AG08395 (cell line): ENCODE measurements around the gene OLFM1.

Source experiments
- DNase-seq: peaks from one replicate; pipeline ENCODE4 v3.0.0; 2012; ENCODE audit warnings: mixed read lengths, low spot score

The OLFM1 gene

DNA sequence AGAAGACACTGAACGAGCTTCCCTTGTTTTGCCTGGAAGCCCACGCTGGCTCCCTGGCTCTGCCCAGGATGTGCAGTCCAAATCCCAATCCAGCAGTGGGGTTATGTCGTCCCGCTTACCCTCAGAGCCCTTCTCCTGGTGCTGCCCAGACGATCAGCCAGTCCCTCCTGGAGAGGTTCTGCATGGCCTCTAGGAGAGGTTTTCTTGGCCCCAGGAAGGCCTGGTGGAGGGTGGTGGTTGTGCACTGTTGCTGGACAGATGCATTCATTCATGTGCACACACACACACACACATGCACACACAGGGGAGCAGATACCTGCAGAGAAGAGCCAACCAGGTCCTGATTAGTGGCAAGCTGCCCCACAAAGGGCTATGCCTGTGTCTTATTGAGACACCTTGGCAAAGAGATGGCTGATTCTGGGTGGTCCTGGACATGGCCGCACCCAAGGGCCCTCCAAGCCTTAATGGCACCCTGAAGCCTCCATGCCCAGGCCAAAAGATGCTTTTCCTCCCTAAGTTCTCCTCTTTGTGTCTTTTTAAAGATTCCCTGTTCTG, 10.5 kb upstream of the OLFM1 start:
- DNase-seq = no peak

DNA sequence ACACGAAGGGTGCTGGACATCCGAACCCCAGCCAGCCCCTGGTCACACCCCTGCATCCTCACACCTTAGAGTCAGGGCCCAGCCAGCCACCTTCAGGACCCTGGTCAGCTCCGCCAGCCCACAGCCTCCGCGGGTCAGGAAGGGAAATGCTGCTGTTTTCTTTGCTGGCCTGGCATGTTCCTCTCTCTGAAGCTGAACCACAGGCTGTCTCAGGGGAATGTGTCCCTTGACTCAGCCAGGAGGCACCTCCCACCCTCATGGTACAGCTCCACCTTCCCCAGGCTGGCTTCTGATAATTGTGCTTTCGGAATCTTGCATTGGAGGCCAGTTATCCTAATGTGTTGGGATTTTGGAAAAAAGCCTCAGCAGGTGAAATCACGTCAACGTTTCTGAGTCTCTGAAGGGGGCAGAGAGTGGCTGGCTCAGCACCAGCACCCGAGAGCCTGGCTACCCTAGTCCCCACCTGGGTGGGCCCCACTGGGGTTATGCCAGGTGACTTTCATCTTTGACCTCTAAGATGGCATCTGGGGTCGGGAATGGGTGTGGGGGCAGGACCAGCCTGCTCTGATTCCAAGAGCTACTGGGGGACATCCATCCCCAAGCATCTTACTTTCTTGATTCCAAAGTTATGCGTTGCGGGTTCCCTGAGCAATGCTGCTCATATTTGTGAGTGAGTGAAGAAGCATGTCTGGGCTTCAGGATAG, 9.8 kb upstream of the OLFM1 start:
- peak; percentile 53 for DNase-seq

DNA sequence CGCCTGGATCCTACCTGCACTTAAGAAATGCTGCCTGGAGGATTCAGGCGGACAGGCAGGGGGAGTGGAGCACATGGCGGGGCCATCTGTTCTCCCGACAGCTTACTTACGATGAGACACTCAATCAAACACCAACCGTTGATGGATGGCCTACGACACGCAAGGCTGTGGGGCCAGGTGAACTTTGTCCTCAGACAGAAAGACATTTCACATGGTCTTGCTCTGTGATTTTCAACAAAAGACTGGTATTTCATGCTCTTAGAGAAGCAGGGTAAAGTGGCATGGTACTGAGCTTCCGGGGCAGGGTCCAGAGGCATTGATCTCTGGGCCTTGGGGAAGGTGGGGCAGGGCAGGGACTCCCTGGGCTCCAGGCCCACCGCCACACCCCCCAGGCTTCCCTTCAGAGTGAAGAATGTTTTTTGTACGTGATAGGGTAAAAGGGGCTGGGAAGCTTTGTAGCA, 9.1 kb upstream of the OLFM1 start:
- no peak for DNase-seq

DNA sequence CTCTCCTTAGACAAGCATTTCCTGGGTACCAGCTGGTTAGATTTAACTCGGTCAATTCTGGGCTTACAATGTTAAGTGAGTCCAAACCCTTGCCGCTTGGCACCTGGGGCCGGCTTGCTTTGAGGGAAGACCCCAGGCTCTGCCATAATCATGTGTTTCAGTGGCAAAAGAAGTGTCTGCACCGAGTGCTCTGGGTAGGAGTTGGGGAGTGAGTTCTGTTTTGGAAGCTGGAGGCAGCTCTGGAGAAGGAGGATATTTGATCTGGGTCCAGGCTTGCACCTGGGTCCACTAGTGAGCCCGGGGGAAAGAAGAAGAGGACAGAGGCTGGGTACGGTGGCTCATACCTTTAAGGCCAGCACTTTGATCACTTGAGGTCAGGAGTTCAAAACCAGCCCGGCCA, 8.4 kb upstream of the OLFM1 start:
- DNase-seq = no peak

DNA sequence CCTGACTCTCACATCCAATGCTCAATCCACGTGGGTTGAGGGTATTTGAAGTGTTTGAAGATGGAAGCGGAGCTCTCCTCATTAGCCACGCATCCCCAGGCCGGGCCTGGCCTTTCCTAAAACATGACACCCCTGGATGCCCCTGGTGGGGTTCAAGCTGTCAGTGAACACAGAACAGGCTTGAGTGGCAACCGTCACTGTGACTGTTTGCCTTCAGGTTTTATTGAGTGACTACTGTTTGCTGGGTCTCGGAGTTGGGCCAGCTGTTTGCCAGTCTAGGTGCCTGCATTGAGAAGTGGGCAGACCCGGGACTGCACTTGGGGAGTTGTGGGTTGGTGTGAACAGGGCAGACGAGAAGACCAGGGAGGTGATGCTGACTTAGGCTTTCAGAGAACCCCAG, 7.8 kb upstream of the OLFM1 start:
- no peak for DNase-seq

DNA sequence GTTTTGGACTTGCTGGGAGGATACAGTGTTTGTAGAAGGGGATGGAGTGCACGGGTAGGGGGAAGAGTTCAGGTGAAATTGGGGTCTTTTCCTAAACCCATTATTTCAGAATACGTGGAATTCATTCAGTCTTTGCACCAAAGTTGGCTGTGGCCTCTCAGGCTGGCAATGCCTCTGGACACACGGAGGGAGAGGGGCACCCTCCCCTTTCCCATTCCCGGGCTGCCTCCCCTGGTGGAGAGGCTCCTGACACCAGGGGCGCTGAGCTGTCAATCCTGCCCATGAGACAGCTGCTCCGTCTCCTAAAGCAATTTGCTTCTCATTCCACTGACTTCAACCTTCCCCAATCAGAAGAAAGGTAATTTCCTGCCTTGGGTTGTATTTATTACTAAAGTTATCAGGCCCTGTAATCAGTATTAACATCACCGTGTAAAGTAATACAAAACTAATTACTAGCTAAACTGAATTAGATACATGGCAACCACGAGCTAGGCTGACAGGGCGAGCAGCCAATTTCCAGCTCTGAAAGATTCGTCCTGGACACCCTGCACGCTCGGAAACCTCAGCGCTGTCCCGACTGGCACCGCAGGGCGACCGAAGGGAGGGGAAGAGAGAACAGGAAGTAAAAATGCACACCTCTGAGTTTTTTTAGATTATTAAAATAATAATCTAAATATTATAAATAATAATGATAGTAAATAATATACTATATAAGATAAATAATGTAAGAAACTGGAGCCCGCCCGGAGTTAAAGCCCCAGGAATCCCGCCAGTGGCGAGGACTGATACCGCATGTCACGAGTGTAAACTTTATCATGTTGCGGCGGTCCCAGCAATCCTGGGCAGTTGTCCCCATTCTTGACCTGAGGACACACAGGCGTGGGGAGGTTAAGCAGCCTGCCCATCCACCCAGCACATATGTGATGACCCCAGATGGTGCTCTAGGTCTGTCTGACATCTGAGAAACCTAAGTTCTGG, 6.9 kb upstream of the OLFM1 start:
- no peak for DNase-seq

DNA sequence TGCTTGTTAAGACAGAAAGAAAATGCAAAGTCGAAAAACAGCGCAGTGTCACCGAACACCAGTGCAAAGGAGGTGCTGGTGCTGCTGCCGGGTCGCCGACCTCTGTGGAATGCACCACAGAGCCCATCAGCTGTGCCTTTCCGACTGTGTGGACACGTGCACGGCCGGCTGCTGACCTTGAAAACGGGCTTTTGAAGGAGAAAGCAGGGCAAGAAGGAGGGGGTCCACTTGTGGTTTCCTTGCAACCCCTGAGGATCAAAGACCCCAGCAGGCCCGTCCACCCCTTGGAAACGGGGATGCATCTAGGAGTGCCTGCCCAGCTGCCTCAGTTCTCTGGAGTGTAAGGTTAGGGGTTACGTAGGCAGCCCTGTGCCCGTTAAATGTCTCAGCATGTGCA, 6.2 kb upstream of the OLFM1 start:
- no peak for DNase-seq

DNA sequence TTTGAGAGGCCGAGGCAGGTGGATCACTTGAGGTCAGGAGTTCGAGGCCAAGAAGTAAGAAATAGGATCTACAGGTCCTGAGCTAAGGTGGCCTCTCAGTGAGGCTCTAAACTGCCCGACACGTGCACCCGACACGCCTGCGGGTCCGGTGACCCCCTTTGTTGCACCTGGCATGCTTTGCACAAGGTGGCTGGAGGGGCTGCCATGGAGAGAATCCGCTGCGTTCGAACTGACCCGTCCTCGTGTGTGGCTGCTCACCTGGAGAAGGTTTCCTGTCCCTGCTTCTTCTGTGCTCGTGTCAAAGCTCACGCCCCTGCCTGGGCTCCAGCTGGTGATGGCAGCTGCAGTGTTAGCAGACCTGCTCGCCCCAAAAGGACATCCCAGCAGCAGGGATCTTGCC, 5.7 kb upstream of the OLFM1 start:
- no peak for DNase-seq

DNA sequence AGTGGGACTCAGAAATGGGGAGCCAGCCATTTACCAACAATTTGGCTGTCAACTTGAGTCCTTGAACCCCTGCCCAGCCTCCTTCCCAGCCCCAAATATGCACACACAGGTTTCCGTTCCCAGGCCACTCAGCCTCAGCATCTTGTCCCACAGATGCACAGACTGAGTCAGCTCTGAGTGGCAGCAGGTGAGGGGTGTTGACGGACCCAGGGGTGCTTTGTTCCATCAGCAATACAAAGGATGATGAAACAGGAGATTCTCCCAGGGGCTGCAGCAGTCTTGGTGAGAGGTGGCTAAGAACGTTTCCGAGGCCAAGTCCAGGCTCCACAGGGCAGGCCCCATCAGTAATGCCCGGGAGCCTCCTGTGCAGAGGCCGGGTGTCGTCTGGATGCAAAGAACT, 4.9 kb upstream of the OLFM1 start:
- DNase-seq = no peak

DNA sequence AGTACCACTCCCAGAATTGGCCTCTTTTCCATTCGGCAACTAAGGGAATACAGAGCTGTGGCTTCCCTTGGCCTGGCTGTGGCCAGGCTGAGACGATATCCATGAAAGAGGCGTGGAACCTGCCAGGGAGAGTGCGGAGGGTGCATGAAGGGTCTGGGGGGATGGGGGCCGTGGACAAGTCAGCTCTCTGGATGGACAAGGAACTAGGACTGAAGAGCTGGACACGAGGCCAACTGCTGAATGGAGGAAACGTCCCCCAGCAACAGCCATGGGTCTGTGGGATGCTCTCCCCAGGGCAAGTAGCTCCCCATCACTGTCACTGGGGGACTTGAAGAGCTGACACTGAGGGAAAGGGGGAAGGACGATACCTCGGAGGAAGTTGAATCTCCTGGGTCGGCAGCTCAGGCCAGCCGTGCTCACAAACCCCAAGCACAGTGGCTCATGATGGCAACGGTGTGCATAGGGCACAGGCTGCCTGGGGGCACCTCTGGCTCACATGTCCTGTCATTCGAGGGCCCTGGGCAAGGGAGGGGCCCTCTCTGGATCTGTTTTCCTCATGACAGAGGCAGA, 4.1 kb upstream of the OLFM1 start:
- no peak for DNase-seq

DNA sequence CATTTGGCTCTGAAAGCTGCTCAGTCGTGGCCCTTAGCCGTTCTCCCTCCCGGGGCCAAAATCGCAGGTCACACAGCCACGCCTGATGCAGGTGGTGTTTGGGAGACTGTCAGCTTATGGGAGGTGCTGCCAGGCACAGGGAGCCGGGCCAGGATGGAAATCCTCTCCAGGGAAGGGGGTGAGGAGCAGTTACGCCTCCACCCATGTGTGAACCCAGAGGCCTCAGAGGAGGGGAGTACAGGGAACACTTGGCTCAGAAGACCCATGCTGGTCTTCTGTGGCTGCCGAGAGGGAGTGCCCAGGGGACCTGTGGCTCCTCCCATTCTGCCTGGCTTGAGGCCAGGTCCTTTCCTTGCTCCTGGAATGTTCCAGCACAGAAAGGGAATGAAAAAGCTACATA, 3.6 kb upstream of the OLFM1 start:
- no peak for DNase-seq

DNA sequence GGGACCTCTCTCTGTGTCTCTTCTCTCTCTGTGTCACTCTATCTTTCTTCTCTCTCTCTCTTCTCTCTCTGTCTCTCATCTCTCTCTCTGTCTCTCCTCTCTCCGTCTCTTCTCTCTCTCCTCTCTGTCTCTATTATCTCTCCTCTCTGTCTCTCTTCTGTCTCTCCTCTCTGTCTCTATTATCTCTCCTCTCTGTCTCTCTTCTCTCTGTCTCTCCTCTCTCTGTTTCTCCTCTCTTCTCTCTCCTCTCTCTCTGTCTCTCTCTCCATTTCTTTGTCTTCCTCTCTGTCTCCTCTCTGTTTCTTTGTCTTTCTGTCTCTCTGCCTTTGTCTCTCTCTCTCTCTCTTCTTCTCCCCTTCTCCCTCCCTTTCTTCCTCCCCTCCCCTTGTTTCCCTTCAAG, 3.2 kb upstream of the OLFM1 start:
- no peak for DNase-seq

DNA sequence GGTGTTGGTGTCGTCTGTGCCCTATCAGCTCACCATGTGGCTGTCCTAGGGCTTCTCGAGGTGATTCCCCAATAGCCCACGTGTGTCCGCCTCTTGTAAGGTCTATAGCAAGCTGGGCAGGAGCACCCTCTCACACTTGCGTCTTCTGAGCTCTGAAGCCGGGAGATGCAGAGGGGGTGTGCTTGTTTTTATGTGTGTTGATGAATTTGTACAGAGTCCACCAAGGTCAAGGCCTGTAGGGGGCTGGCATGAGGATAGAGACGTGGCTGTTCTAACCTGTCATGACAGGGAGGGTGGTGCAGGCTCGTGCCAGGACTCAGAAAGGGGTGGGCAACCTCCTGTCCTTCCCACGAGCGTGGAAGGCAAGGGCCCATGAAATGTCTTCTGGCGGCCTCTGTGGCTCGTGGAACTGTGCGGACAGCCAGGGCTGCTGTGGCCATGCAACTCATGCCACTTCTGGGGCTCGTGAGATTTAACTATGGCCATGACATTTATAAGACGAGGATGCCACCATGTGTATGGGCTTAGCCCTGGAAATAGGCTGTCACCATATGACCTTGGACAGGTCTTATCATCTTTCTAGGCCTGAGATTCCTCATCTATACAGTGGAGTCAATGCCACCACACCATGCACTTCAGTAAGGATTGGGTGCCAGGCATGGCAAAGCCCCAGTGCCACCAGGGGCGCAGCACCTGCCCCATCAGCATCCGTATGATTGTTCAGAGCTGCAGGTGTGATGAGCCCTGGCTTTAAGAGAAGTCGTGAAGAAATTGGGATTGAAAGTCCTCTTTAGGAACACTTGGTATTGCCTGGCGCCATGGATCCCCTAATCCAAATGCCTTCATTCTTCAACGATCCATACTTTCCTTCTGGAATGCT, 2.3 kb upstream of the OLFM1 start:
- DNase-seq = no peak

DNA sequence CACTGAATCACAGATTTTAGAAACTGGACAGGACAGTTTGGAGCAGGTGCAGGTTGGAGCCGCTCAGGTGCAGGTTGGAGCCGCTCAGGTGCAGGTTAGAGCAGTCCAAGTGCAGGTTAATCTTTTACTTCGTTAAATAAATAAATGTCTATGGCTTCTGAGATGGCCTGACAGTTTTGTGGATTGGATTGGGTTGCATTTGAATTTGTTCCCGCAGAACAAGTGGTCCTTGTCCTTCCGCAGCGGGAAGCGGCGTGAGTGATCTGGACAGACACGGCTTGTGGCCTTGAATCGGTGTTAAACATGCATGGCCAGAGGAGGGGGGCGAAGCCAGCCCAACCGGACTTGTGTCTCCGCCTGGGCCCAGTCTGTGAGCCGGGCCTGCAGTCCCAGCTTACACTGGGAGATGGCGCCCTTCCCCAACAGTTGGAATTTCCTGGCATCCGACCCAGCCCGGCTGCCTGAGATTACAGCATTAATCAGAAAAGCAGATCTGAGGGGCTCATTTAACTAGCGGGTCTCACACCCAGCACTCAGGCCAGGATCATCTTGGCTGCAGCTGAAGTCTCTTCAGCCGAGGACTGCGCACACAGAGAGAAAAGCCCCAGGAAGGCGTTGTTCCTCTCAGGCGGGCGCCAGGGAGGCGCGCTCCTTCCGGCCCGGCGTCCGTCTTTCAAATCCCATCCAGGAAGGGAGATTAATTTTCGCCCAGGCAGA, 1.5 kb upstream of the OLFM1 start:
- DNase-seq = peak; percentile 86

DNA sequence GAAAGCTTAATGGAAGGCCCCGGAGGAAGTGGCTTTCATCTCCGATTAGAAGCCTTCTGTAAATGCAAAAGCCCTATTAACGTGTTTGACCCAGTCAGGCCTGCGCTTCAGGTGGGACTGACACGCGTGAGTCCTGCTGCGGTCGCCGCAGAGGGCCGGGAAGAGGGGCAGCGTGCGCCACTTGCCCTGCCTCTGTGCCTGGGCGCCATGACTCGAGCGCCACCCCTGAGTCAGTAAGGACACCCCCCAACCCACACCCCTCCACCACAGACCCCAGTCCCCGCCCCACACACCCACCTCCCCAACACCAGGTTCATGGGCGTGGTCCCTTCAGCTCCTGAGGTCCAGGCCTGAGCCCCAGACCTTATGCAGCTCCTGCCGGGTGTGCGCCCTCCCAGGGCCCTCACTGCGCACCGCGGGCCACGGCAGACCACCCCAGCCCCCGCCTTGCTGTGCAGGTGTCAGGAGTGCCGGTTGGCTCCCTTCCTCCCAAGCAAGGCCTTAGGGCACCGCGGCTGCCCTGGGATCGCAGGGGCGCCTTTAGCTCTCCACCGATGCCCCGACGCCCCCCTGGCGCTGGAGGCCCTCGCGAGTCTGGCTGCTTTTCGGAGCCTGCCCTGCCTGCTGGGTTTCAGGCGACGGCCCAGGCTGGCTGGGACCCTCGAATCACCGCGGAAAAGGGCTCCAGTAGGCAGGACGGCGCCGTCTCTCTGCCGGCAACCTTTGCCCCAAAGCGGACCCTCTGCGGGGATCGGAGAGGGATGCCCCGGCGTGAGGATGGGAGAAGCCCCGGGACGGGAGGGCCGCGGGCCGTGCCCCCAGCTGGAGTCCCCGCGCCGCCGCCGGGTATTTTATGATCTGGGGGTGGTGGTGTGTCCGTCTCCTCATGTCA, 625 bp upstream of the OLFM1 start:
- no peak for DNase-seq

DNA sequence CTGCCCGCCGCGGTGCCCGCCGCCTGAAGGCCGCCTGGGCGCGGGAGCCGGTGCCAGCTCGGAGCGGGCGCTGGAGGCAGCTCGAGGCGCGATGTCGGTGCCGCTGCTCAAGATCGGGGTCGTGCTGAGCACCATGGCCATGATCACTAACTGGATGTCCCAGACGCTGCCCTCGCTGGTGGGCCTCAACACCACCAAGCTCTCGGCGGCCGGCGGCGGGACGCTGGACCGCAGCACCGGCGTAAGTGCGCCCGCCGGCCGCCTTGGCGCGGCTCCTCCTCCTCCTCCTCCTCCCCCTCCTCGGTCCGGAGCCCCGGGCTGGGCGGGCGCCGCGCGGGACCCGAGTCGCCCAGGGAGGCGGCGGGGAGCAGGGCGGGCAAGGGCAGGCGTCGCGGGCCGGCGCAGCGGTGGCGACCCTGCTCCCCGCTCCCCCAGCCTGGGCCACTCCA, 455 bp downstream of the OLFM1 start:
- no peak for DNase-seq

DNA sequence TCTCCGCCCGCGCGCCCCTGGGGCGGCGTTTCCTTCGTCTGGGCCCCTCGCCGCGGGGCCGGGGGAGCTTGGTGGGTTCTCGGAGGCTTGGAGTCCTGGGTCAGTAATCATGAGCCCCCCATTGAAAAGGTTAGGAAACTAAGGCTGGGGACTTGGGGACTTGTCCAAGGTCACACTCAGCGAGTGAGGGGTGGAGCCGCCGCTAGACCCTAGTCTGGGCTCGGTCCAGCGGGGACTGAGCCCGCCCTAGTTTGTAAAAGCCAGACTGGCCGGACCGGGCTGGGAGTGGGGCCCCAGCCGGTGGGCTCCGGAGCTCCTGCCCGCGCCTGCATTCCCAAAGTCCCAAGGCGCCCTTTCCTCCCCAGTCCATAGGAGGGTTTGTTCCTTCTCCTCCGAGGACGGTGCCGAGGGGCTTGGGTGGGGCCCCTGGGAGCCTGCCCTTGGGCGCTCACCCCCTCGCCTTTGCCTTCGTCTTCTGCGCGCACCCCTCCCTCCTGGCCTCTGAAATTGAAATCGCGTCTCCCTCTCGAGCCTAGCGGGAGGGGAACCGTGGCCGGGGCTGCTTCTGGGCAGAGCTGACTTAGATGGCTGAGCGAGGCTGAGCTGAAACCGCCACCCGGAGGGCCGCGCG, 995 bp downstream of the OLFM1 start:
- no peak for DNase-seq

DNA sequence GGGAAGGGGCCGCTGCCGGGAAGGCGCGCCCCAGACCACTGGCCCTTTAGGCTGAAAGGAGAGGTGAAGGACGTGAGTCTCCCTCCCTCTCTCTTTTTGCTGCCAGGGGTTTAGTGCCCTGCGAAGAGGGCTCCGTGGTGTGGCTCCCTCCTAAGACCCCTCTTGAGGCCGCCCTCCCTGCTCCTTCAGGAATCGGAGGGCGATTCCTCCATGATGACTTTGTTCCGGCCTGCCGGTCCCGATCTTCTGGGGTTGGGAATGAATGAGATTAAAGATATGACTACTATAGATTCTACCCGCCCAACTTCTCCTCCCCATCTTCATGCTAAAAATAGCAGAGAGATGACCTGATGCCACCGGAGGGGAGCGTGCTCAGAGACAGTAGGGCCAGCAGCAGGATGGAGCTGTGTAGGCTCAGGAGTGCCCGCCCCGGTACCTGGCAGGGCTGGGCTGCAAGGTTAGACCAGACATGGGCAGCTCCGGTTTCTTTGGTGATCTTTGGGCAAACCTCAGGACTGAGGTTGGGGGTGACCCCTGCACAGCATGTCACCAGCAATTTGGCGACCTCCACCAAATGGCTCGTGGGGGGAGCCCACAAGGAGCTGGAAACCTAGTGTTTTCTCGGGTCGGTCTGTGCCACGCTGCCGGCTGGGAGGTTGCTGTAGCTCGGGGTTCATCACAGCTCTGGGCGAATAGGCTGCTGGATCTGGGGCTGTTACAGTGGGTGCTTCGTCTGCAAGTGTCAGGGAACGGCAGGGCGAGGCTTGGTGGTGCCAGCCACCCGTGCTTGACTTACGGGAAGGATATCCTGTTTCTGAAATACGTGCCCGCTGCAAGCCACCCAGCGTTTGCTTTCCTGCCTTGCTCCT, 1.7 kb downstream of the OLFM1 start:
- no peak for DNase-seq
